IgD-negative memory B cell (primary cell): ENCODE results near the gene DDIT4. TPM values are rescaled to one million over a fixed set of nuclear protein-coding genes. Genes with fewer than 3 reads are reported as not detected.
"Not testable (repeated sequence)": the region's sequence is repeated elsewhere in the genome, so short reads cannot be mapped to it uniquely, and the experiment has no call there.

Experiments
- H3K27ac Mint-ChIP-seq, 3 donors: one replicate each; pipeline ENCODE4 v1.8.0; 2020 to 2022; ENCODE audit warnings: mild to moderate bottlenecking in 3 of 3, mixed read lengths in 3 of 3, moderate library complexity in 1 of 3
- H3K27me3 Mint-ChIP-seq: one replicate; pipeline ENCODE4 v1.8.0; 2021; ENCODE audit warnings: mixed read lengths
- H3K36me3 Mint-ChIP-seq: one replicate; pipeline ENCODE4 v1.8.0; 2020; ENCODE audit warnings: mild to moderate bottlenecking, mixed read lengths
- H3K4me1 Mint-ChIP-seq, 3 donors: one replicate each; pipeline ENCODE4 v1.8.0; 2020 to 2022; ENCODE audit warnings: mixed read lengths in 3 of 3, mild to moderate bottlenecking in 1 of 3
- H3K4me3 Mint-ChIP-seq, 4 donors: one replicate each; pipeline ENCODE4 v1.8.0; 2020 to 2022; ENCODE audit warnings: mild to moderate bottlenecking in 4 of 4, mixed read lengths in 4 of 4, moderate library complexity in 3 of 4
- H3K9me3 Mint-ChIP-seq, 3 donors: one replicate each; pipeline ENCODE4 v1.8.0; 2020 to 2021; ENCODE audit warnings: mixed read lengths in 3 of 3, mild to moderate bottlenecking in 1 of 3
- polyA plus RNA-seq: library from polyadenylated mRNA; unstranded; fragments of 300-500 nt; fragmentation: Illumina TruSeq; gene quantifications from one replicate; pipeline ENCODE4 v1.2.3, GENCODE V29; 2021

DDIT4 gene
- polyA plus RNA-seq, 1 donor from 2014 or later, result 79.9 TPM

DNA sequence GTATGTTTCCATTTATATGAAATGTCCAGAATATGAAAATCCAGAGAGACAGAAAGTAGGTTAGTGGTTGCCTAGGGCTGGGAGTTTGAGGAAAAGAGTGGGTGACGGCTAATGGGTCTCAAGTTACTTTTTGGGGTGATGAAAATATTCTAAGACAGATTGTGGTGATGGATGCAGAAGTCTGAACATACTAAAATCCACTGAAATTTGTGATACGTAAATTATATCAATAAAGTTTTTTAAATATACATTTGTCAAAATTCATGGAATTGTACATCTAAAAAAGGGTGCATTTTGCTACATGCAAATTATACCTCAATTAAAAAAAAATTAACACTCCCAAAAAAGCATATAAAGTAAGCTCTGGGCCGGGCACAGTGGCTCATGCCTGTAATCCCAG lies 9.4 kb downstream of the DDIT4 start:
- H3K9me3 Mint-ChIP-seq, result peaks cover 0 to 2% (median 0%) of the 10 kb centered on the region in 3 donors
- peaks cover 13 to 27% (median 21%) of the 10 kb centered on the region in 3 donors for H3K4me1 Mint-ChIP-seq
- H3K4me3 Mint-ChIP-seq, result peak overlapping the region in 1 of 4 donors; percentile 74
- no peaks in the 10 kb centered on the region for H3K27me3 Mint-ChIP-seq
- H3K27ac Mint-ChIP-seq, result peak overlapping the region in 2 of 3 donors; percentile 43 to 59
- no peaks in the 10 kb centered on the region for H3K36me3 Mint-ChIP-seq

- Mint-ChIP-seq H3K36me3 (no peaks in the 10 kb centered on the region), H3K9me3 (peaks cover 0 to 2% (median 0%) of the 10 kb centered on the region in 3 donors), H3K4me1 (peaks cover 13 to 27% (median 22%) of the 10 kb centered on the region in 3 donors), H3K4me3 (peak overlapping the region in 2 of 4 donors; percentile 6 to 80), H3K27ac (no peak overlapping the region), H3K27me3 (no peaks in the 10 kb centered on the region)
These were observed 12.3 kb downstream of the DDIT4 start for GRCh38 chr10:72285972-72286521.

GRCh38 chr10:72291019-72291532 lies 17.4 kb downstream of the DDIT4 start:
- Mint-ChIP-seq H3K27ac (peak overlapping the region in 1 of 3 donors; percentile 87), H3K4me3 (no peak overlapping the region), H3K27me3 (no peaks in the 10 kb centered on the region), H3K4me1 (peaks cover 19 to 25% (median 24%) of the 10 kb centered on the region in 3 donors), H3K36me3 (no peaks in the 10 kb centered on the region), H3K9me3 (no peaks in the 10 kb centered on the region)

- Mint-ChIP-seq H3K36me3 (no peaks in the 10 kb centered on the region), H3K4me1 (peaks cover 19 to 26% (median 22%) of the 10 kb centered on the region in 3 donors), H3K9me3 (no peaks in the 10 kb centered on the region), H3K27me3 (no peaks in the 10 kb centered on the region), H3K27ac (peak overlapping the region; percentile 6 to 77 (median 75)), H3K4me3 (peak overlapping the region in 1 of 4 donors; percentile 22)
These were observed 18.5 kb downstream of the DDIT4 start for GRCh38 chr10:72292223-72292691.

GRCh38 chr10:72295330-72295910 lies 21.7 kb downstream of the DDIT4 start:
- Mint-ChIP-seq H3K27me3 (no peaks in the 10 kb centered on the region), H3K4me1 (peaks cover 27 to 31% (median 30%) of the 10 kb centered on the region in 3 donors), H3K36me3 (no peaks in the 10 kb centered on the region)

GRCh38 chr10:72296829-72297280 lies 23.1 kb downstream of the DDIT4 start:
- not testable (repeated sequence) for H3K27me3 Mint-ChIP-seq, H3K36me3 Mint-ChIP-seq, H3K9me3 Mint-ChIP-seq
- Mint-ChIP-seq H3K4me3 (peak overlapping the region; percentile 89 to 96 (median 94)), H3K4me1 (peaks cover 23 to 34% (median 31%) of the 10 kb centered on the region in 3 donors), H3K27ac (peak overlapping the region; percentile 99 to 100 (median 100))

More at GRCh38 chr10:72295330-72295910, 21.7 kb downstream of the DDIT4 start:
- H3K9me3 Mint-ChIP-seq, result no peaks in the 10 kb centered on the region
- H3K4me3 Mint-ChIP-seq, result peak overlapping the region; percentile 51 to 95 (median 79)
- H3K27ac Mint-ChIP-seq, result peak overlapping the region; percentile 99 to 100 (median 100)

- peaks cover 23 to 34% (median 28%) of the 10 kb centered on the region in 3 donors for H3K4me1 Mint-ChIP-seq
- H3K9me3 Mint-ChIP-seq, result no peaks in the 10 kb centered on the region
- H3K36me3 Mint-ChIP-seq, result no peaks in the 10 kb centered on the region
- H3K27ac Mint-ChIP-seq, result peak overlapping the region; percentile 99 to 100 (median 100)
- H3K4me3 Mint-ChIP-seq, result peak overlapping the region; percentile 89 to 96 (median 94)
- H3K27me3 Mint-ChIP-seq, result no peaks in the 10 kb centered on the region
These were observed 23.6 kb downstream of the DDIT4 start for GRCh38 chr10:72297281-72297804.

DNA sequence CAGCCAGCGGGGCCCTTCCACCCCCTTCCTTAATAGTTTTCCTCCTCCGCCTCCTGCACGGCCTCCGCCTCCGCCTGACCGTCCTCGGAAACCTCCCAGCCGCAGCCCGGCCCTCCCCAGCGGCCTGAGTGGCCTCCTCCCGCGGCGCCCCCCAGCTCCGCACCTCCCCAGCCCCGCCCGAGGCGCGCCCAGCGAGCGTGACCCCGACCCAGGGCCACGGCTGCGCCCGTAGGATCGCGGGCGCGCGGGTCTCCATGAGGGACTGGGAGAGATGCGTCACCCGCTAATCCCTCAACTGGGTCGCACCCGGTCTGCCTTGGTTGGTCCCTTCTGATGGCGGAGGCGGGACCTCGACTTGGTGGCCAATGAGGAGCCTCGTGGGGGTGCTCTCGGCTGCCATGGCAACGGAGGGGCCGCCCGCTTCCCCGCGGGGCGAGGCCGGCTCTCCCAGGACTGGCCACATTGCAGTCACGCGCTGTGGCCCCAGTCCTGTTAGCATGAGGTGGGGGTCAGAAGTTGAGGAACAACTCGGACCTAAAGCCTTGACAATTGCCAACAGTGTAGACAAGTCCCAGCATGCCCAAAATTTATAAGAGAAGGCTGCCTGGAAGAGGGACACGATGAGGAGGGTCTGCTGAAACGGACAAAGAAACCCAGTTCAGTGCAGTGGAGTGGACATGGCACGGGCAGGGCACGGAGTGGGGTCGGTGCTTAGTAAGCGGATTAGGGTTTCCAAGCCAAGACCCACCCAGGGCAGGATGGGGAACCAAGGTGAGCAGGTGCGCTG lies 24.3 kb downstream of the DDIT4 start:
- Mint-ChIP-seq H3K4me1 (peaks cover 23 to 28% (median 28%) of the 10 kb centered on the region in 3 donors), H3K27me3 (no peaks in the 10 kb centered on the region), H3K36me3 (no peaks in the 10 kb centered on the region), H3K9me3 (no peaks in the 10 kb centered on the region), H3K4me3 (peak overlapping the region; percentile 89 to 96 (median 94)), H3K27ac (peak overlapping the region; percentile 99 to 100 (median 100))

- Mint-ChIP-seq H3K36me3 (no peaks in the 10 kb centered on the region), H3K27me3 (no peaks in the 10 kb centered on the region), H3K9me3 (no peaks in the 10 kb centered on the region), H3K4me1 (peaks cover 25 to 28% (median 26%) of the 10 kb centered on the region in 3 donors), H3K27ac (peak overlapping the region; percentile 99 to 100 (median 100)), H3K4me3 (peak overlapping the region in 3 of 4 donors; percentile 94 to 96 (median 95))
These were observed 25.1 kb downstream of the DDIT4 start for GRCh38 chr10:72298592-72299519.

GRCh38 chr10:72303424-72304128 lies 29.9 kb downstream of the DDIT4 start:
- Mint-ChIP-seq H3K4me3 (peak overlapping the region in 2 of 4 donors; percentile 33 to 74), H3K4me1 (peaks cover 12 to 16% (median 15%) of the 10 kb centered on the region in 3 donors)

GRCh38 chr10:72306215-72306760 lies 32.6 kb downstream of the DDIT4 start:
- H3K4me1 Mint-ChIP-seq, result peaks cover 16 to 18% (median 18%) of the 10 kb centered on the region in 3 donors
- H3K27me3 Mint-ChIP-seq, result no peaks in the 10 kb centered on the region
- peak overlapping the region in 2 of 3 donors; percentile 48 to 81 for H3K27ac Mint-ChIP-seq
- no peaks in the 10 kb centered on the region for H3K36me3 Mint-ChIP-seq
- no peaks in the 10 kb centered on the region for H3K9me3 Mint-ChIP-seq
- H3K4me3 Mint-ChIP-seq, result no peak overlapping the region

More at GRCh38 chr10:72303424-72304128, 29.9 kb downstream of the DDIT4 start:
- no peaks in the 10 kb centered on the region for H3K9me3 Mint-ChIP-seq
- H3K27me3 Mint-ChIP-seq, result no peaks in the 10 kb centered on the region
- H3K27ac Mint-ChIP-seq, result peak overlapping the region in 1 of 3 donors; percentile 73
- H3K36me3 Mint-ChIP-seq, result no peaks in the 10 kb centered on the region

GRCh38 chr10:72307711-72308110 lies 34.0 kb downstream of the DDIT4 start:
- Mint-ChIP-seq H3K4me3 (peak overlapping the region in 1 of 4 donors; percentile 55), H3K4me1 (peaks cover 18 to 21% (median 19%) of the 10 kb centered on the region in 3 donors)
- not testable (repeated sequence) for H3K27ac Mint-ChIP-seq, H3K36me3 Mint-ChIP-seq, H3K27me3 Mint-ChIP-seq, H3K9me3 Mint-ChIP-seq
